Dedifferentiated amniotic fluid mesenchymal stem cell (primary cell): ENCODE data around the gene GRAMD2B.
"Not testable (repeated sequence)": the region's sequence is repeated elsewhere in the genome, so short reads cannot be mapped to it uniquely, and the experiment has no call there.

ENCODE experiments used
- DNase-seq: peaks from one replicate; pipeline ENCODE4 v3.0.0-alpha.2; 2016; ENCODE audit errors: extremely low spot score

GRAMD2B gene

DNA sequence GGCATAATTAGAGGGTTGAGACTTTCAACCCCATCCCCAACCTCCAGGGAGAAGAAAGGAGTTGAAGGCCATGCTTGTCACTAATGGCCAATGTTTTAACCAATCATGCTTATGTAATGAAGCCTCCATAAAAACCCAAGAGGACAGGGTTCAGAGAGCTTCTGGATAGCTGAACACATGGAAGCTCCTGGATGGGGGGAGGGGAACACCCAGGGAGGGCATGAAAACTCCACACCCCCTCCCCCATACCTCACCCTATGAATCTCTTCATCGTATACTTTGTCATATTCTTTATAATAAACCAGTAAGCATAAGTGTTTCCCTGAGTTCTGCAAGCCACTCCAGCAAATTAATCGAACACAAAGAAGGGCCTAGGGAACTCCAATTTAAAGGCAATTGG, 90.1 kb downstream of the GRAMD2B start:
- no peak for DNase-seq

DNA sequence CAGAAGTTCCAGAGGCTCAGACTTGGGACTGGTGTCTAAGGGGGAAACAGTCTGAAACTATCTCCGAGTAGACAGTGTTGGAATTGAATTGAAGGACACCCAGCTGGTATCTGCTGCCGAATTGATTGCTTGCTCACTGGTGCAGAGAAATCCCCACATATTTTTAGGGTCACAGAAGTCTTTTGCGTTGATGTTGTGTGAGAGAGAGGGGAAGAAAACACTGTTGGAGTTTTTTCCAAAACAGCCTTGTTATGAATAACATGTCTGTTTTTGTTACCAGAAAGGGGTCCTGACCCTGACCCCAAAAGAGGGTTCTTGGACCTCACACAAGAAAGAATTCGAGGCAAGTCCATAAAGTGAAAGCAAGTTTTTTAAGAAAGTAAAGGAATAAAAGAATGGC, 90.5 kb downstream of the GRAMD2B start:
- no peak for DNase-seq

DNA sequence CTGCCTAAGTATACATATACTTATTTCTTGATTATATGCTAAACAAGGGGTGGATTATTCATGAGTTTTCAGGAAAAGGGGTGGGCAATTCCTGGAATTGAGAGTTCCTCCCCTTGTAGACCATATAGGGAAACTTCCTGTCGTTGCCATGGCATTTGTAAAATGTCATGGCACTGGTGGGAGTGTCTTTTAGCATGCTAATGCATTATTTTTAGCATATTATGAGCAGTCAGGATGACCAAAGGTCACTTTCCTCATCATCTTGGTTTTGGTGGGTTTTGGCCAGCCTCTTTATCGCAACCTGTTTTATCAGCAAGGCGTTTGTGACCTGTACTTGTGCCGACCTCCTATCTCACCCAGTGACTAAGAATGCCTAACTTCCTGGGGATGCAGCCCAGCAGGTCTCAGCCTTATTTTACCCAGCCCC, 90.9 kb downstream of the GRAMD2B start:
- no peak for DNase-seq

DNA sequence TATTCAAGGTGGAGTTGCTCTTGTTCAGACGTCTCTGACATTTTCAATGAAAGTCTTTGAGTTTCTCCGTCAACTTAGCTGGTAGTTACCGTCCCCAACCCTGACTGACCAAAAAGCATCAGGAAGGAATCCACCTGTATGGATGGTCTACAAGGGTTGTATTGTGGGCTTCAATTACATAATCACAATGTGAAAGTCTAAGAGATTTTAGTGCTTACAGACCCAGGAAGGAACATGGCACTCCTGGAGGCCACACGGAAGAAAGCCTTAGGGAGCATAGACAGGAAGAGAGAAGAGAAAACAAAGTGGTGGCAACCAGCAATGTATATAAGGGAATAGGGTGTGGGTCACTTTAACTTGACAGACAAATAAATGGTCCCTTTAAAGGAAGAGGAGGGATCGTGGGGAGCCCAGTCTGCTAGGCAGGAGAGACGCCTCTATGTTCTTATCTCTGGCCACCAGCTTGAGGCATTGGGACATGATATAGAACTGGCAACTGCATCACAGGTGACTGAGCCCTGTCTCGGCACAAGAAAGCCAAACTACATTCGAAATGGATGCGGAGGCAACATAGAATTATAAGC, 91.4 kb downstream of the GRAMD2B start:
- no peak for DNase-seq

DNA sequence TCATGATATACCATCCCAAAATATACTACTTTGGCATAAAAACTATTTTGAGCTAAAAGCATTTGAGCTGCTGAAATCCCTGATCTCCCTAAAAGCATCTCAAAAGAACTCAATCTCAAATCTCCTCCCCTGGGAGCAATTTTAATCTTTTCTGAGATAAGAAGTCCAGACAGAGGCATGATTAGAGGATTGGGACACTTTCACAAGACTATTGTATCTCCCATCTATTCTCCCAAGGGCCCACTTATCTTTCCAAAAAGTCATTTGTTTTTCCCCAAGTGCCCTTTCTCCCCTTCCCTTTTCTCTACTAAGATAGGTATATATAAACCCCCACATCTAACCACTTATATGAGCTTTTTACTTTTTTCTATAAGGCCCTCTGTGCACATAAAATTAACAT, 92.1 kb downstream of the GRAMD2B start:
- DNase-seq = no peak

DNA sequence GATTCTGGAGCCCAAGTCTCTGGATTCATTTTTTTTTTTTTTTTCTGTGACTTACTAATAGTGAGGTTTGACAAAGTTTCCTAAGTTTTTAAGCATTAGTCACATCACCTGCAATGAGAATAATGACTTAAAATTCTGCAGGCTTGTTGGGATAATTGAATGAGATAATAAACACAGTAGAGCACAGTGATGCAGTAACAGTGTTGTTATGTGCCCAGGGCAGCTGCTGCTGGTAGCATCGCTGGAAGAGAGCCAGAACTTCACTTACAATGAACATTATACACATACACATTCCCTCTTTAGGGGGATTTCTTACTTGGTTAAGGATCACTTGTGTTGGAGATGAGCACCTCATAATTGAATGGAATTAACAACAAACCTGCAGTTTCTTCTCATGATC, 92.9 kb downstream of the GRAMD2B start:
- peak; percentile 31 for DNase-seq

DNA sequence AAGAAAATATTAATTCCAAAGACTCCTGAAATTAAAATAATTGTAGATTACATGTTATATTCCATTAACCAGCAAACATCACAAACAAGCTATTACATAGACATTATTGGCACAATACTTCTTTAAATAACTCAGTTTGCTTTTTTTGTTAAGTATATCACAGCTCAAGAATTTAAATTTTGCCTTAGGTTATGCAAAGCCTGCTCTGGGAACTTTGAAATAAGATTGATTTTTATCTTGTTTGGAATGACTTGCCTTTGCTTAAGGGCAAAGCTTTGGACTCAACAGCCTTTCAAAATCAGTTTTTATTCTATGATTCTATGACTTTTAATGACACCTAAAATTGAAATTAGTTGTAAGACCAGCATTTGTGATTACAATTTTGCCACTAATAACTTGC, 93.6 kb downstream of the GRAMD2B start:
- peak; percentile 65 for DNase-seq

DNA sequence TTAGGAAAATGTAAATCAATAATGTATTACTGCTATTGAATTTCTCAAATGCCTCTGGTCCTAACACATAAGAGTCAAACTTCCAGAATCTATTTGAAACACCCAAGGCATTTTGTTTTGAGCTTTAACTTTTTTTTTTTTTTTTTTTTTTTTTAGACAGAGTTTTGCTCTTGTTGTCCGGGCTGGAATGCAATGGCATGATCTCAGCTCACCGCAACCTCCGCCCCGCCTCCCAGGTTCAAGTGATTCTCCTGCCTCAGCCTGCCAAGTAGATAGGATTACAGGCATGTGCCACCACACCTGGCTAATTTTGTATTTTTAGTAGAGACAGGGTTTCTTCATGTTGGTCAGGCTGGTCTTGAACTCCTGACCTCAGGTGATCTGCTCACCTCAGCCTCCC, 96.0 kb downstream of the GRAMD2B start:
- DNase-seq = not testable (repeated sequence)

DNA sequence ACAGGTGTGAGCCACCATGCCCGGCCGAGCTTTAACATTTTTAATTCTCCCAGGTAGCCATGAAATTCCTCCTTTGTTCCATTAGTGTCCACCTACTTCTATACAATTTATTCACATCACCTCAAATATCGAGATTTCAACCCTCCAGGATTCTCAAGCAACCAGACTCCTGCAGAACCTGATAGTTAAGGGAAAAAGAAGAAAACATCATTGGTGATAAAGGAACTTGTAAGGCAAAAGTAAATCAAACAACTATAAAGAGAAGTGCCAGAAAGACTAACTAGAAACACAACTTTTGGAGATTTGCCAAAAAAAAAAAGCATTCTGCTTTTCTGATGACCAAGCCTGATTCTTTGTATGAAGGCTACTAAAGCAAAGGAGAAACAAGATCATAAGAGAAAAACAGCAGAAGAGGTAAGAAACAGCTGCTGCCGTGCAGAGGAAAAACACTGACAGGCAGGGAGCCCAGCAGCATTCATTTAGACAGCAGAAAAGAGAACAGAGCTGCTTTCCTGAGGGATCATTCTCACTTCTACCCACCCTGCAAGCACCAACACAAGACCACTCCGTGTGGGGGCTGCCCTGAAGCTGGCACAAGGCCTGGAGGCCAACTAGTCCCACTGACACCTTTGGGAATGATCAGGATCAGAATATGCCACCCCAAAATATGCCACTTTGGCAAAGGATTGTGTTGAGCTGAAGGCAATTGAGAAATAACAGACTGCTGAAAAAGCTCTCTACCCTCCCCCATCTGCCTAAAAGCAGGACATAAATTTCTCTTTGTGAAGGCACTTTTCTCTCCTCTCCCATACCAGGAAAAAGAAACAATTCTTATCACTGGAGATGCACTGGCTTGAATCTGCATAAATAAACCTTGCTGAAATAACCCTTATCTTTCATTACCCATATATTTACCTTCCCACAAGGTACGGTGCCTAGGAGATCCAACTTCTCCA, 96.7 kb downstream of the GRAMD2B start:
- DNase-seq = no peak

DNA sequence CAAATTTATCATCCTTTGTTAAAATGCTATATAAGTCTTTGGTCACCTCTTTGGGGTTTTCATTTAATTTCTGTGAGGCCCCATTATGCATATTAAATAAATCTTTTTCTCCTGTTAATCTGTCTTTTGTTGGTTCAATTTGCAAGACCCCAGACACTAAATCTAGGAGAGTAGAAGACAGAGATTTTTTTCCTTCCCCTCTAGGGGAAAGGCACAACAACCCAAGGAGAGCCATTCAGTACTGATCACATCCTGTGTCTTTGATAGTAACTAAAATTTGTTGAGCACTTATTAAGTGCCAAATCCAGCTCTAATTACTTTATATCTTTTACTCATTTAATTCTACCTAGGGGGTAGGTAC, 97.4 kb downstream of the GRAMD2B start:
- no peak for DNase-seq

DNA sequence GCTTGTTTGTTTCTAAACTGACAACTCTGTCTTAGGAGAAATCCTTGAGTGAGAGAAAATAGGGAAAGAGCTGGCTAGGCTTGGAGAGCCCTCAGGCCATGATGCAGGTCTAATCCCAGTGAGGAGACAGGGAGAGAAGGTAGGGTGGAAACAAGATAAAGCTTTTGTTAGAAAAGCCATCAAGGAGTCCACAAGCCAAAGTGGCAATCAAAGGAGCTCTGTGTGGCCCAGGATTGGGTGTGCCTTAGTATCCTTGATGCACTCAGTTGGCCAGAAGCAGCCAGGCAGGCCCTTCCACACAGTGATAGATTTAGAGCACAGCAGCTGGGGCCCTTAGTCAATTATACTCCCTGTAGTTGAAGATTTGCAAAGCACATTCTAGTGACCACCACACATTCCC, 97.9 kb downstream of the GRAMD2B start:
- no peak for DNase-seq

DNA sequence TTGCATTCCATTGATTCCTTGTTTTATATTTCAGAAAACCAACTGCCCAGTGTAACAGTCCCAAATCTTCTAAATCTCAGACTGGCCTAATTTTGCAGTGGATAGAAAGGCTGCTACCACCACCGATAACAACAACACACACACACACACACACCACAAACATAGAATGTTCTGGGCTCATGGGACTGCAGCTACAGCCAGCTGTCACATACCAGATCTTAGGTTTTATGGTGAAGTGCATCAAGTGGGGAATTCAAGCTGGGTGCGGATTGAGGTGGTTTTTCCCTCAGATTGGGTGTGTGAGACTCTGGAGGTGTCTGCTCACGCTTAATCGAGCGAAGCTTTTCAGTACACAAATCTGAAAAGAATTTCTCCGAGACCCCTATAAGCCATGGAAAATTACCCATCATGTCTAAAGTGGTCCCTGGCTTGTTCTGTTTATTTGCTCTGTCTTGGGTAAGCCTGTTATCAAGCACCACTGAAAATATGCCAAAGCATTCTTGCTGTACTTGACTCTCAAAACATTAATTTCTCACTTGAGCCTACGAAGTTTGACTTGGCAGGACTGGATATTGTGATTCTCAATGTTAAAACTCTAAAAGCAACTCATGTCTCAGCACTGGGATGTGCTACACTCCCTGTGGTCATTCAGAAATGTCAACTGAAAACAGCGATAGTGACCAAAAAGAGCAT, 100.8 kb downstream of the GRAMD2B start:
- DNase-seq = no peak

DNA sequence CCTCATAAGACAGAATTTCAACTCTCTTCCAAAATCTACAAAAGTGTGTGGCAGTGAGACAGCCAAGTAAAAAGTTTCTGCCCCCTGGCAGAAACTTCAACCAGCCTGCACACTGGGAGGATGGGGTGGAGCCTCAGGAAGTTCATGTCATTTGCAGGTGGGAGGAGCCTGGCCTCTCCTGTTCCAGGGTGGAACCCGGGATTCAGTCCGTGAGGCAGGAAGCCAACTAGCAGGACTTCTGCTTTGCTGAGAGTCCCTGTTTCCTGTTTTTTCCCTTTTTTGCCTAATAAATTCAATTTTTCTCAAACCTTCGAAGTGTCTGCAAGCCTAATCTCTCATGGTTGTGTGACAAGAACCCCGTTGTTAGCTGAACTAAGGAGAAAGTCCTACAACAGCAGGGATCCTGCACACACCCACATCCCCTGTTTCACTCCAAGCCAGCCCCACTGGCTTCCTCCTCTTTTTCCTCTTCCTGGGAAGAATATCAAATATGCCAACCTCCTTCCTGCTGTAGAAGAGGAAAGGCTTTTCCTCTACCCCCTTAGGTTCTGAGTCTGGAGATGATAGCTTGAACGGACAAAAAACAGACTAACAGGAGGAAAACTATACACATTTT, 102.5 kb downstream of the GRAMD2B start:
- no peak for DNase-seq

DNA sequence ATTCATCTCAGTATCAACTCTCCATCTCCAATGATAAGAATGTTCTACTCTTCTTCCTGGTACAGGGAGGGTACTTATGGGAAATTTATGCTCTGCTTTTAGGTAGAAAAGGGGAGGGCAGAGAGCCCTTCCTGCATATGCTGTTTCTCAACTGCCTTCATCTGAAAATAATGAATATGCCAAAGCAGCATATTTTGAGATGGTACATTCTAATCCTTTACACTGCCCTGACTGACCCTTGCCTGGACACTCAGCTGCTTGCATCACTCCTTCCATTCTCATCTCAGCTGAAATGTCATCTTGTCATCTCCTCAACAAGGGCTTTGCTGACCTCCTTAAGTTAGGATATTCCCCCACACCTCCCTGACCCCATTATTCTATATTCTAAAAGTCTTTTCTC, 103.3 kb downstream of the GRAMD2B start:
- DNase-seq = no peak

DNA sequence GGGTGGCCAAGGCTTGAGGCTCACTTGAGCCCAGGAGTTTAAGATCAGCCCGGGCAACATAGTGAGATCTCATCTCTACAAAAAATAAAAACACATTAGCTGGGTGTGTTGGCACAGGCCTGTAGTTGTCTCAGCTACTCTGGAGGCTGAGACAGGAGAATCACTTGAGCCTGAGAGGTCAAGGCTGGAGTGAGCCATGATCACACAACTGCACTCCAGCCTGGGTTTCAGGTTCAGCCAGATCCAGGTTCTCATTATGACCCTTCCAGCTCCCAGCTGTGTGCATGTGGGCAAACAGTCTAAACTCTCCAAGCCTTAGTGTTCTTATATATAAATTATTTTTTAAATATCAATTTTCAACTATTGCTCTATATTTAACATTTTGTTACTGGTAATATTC, 103.9 kb downstream of the GRAMD2B start:
- no peak for DNase-seq

DNA sequence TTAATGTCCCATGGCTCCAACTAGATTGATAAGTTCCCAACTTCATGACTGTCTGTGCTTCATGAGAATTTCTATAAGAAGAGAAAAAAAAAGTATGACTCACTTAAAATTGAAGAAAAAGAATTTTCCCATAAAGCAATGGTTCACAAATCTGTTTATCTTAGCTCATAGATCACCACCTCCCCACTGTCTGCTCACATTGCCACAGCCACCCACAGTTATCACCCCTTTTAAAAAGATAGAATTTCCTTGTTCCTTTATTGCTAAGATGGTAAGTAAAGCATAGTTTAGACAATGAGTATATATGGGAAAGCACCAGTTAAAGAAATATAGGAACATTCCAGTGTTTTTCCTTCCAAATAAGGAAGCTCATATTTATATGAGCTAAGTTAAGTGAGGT, 104.7 kb downstream of the GRAMD2B start:
- no peak for DNase-seq

DNA sequence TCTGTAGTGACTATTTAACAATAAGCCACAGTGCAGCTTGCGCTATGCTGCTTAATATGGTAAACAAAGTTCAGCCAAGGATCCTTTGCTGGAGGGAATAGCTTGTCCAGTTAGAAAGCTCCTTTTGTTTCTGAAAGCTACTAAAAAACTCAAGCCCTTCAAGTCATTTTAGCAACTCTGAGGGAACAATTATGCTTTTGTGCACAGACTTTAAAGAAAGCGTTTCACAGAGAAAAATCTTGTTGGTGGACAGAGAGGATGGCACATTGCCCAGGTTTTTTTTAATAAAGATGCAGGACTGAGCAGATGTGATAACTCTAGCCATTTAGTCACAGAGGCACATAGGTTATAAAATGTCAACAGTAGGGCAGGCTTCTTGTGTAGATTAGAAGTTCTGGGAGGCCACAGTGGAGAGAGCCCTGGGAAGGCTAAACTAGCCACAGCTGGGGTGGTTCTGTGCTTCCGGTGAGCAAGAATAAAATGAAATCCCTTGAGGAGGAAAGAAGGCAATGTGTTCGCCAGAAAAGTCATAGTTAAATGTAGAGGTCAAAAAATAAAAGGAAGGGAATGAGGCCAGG, 108.4 kb downstream of the GRAMD2B start:
- DNase-seq = no peak

DNA sequence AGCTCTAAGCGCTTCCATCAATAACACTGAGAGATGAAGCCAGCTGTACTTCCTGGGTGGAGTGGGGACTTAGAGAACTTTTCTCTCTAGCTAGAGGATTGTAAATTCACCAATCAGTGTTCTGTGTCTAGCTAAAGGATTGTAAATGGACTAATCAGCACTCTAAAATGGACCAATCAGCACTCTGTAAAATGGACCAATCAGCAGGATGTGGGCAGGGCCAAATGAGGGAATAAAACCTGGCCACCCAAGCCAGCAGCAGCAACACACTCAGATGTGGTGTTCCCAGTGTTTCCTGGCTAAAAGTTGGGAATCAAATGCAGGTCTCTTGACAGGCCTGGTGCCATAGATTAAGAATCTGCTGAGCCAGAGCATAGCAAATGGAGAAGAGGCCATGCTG, 111.3 kb downstream of the GRAMD2B start:
- no peak for DNase-seq

DNA sequence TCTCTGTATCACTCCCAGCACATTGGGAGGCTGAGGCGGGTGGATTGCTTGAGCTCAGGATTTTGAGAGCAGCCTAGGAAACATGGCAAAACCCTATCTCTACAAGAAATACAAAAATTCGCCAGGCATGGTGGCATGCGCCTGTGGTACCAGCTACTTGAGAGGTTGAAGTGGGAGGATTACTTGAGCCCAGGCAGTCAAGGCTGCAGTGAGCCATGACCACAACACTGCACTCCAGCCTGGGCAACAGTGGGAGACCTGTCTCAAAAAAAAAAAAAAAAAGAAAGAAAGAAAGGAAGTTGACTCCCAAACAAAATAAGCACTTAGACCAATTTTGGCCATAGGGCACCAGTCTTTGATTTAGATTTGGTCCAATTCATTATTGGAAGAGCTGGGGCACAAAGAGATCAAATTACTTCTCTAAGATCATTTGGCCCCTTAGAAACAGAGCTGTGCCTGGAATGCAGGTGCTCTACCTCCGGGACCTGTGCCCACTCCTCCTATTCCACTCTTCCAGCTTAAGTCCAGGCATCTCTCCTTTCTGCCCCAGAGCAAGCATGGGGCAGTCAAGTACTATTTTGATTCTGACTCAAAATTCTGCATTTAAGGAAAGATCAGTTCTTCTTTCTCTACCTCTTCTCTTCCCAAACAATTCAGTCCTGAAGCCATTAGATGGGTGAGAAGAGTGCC, 112.8 kb downstream of the GRAMD2B start:
- DNase-seq = no peak

DNA sequence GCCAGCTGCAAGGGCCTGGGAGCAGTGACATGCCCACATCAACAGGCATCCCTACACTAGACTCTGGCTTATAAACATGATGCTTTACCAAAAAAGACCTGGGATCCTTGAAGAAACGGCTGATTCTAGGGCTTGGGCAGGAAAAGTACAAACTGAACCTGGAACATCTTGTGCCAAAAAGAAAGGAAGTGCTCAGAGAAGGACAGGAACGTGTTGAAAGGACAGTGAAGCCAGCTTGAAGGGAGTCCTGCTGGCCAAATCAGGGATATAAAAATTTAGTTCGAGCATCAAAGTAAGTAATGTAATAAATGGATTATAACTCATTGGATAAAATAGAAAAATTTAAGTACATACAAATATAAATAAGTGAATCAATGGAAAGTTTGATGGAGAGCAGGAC, 113.7 kb downstream of the GRAMD2B start:
- no peak for DNase-seq

DNA sequence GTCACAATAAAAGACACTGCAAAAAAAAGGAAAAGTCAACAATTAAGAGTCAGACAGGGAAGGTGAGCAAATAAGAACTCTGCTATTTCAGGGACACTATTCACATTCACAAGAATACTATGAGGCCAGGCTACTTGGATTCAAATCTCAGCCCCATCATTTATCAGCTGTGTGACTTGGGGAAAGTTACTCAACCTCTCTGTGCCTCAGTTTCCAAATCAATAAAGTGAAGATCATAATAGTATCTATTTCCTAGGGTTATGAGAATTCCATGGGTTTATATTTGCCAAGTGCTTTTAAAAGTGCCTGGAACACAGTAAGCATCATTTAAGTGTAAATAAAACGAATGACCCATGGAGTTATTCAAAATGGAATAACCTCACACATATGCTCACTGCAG, 115.4 kb downstream of the GRAMD2B start:
- DNase-seq = no peak
